GM12878 (cell line): Measurements from ENCODE around the gene CAMKK1. TPM values are rescaled to one million over a fixed set of nuclear protein-coding genes. Genes with fewer than 3 reads are reported as not detected.

Source experiments
- BMI1 ChIP-seq: fragments of 450-650 bp; IDR thresholded peaks from 2 replicates; pipeline ENCODE4 v1.6.1; 2016; ENCODE audit warnings: mild to moderate bottlenecking, moderate library complexity, borderline replicate concordance
- CEBPB ChIP-seq, 2 experiments: fragments of 150-350 bp in 1 of 2; IDR thresholded peaks; 2 replicates each; pipeline ENCODE4 v1.6.1; 2012 to 2014; ENCODE audit warnings: low read depth in 2 of 2, low read length in 2 of 2, borderline replicate concordance in 1 of 2, inconsistent platforms in 1 of 2
- CEBPZ ChIP-seq: fragments of 150-350 bp; IDR thresholded peaks from 2 replicates; pipeline ENCODE4 v1.6.1; 2016; ENCODE audit warnings: low read depth, low read length
- CREM ChIP-seq: IDR thresholded peaks from 2 replicates; pipeline ENCODE4 v1.6.1; 2014; ENCODE audit warnings: antibody characterized with exemption, low read depth
- CTCF ChIP-seq, 3 experiments: IDR thresholded peaks in 2 of 3; conservative IDR thresholded peaks in 1 of 3; 2 replicates each; pipeline ENCODE4 v1.5.1; 2011; ENCODE audit warnings: low read depth in 3 of 3, low read length in 3 of 3, mild to moderate bottlenecking in 3 of 3, control low read depth in 2 of 3, moderate library complexity in 2 of 3, inconsistent platforms in 1 of 3, mixed read lengths in 1 of 3; ENCODE audit not compliant: control insufficient read depth in 2 of 3, insufficient read depth in 1 of 3; ENCODE audit errors: extremely low read depth in 1 of 3
- DPF2 ChIP-seq: fragments of 450-650 bp; IDR thresholded peaks from 2 replicates; pipeline ENCODE4 v1.6.1; 2017; ENCODE audit warnings: mild to moderate bottlenecking
- JUNB ChIP-seq: IDR thresholded peaks from 2 replicates; pipeline ENCODE4 v1.6.1; 2016; ENCODE audit warnings: antibody characterized with exemption, mild to moderate bottlenecking
- KDM1A ChIP-seq: fragments of 200-600 bp; sonication (generic); IDR thresholded peaks from 2 replicates; pipeline ENCODE4 v1.6.1; 2016; ENCODE audit warnings: borderline replicate concordance
- LARP7 ChIP-seq: fragments of 450-650 bp; IDR thresholded peaks from 2 replicates; pipeline ENCODE4 v1.6.1; 2017; ENCODE audit warnings: mild to moderate bottlenecking
- MLLT1 ChIP-seq: fragments of 450-650 bp; IDR thresholded peaks from 2 replicates; pipeline ENCODE4 v1.6.1; 2016; ENCODE audit warnings: mild to moderate bottlenecking
- PML ChIP-seq: IDR thresholded peaks from 2 replicates; pipeline ENCODE4 v1.6.1; 2012; ENCODE audit warnings: low read length, inconsistent platforms
- RAD51 ChIP-seq: fragments of 450-650 bp; IDR thresholded peaks from 2 replicates; pipeline ENCODE4 v1.6.1; 2016; ENCODE audit warnings: moderate library complexity, mild to moderate bottlenecking, inconsistent platforms
- TBL1XR1 ChIP-seq: IDR thresholded peaks from 2 replicates; pipeline ENCODE4 v1.6.1; 2012; ENCODE audit warnings: low read depth, low read length, improper control_type of control experiment
- TCF12 ChIP-seq: IDR thresholded peaks from 2 replicates; pipeline ENCODE4 v1.6.1; 2011; ENCODE audit warnings: low read depth, mild to moderate bottlenecking, low read length
- USF1 ChIP-seq: IDR thresholded peaks from 2 replicates; pipeline ENCODE4 v1.6.1; 2011; ENCODE audit warnings: borderline replicate concordance, low read depth, mild to moderate bottlenecking, moderate library complexity, mixed read lengths, low read length; ENCODE audit not compliant: insufficient read depth; ENCODE audit errors: extremely low read length
- ZBTB33 ChIP-seq: fragments of 450-650 bp; IDR thresholded peaks from 2 replicates; pipeline ENCODE4 v1.6.1; 2017; ENCODE audit warnings: mild to moderate bottlenecking
- ZBTB4 ChIP-seq: fragments of 450-650 bp; formaldehyde crosslinking; IDR thresholded peaks from 2 replicates; pipeline ENCODE4 v1.4.0; 2022; ENCODE audit warnings: mild to moderate bottlenecking, moderate library complexity
- polyA plus RNA-seq, 11 experiments: library from polyadenylated mRNA; depleted of rRNA in 4 of 11; unstranded in 6 of 11; stranded (reverse) in 5 of 11; fragments of >200 nt; fragmentation: Nextera tagmentation in 4 of 11; fragmentation: Illumina TruSeq in 1 of 11; extraction: Ambion mirVana in 4 of 11; extraction: Trizol in 1 of 11; gene quantifications; 1 replicate in 1 of 11; 2 replicates in 10 of 11; pipeline versions ENCODE4 v1.2.1 to v1.2.3, GENCODE V29; 2011 to 2016; ENCODE audit warnings: inconsistent platforms in 2 of 11, missing spikeins in 2 of 11, low read depth in 1 of 11
- total RNA-seq, 4 experiments: library from RNA; depleted of rRNA in 3 of 4; stranded (reverse); fragments of >200 nt in 3 of 4; fragmentation: Illumina TruSeq in 1 of 4; extraction: Trizol in 1 of 4; gene quantifications; 2 replicates each; pipeline versions ENCODE4 v1.2.1 to v1.2.3, GENCODE V29; 2013 to 2021

The CAMKK1 gene
- total and polyA plus RNA-seq, 10 of the 15 experiments (the other 5 are each of a cell fraction or from before 2014, with no cell fraction given), result 0.06 to 0.84 (median 0.37) TPM

GRCh38 chr17:3905017-3905520, 12.2 kb upstream of the CAMKK1 start (continued):
- TF ChIP-seq ZBTB4 (CRISPR knock-in tag) (no peak), TCF12 (peak; percentile 90), BMI1 (no peak), DPF2 (0 out of 2 replicates have a peak, but pooled peaks have one; percentile 9), CTCF (IDR thresholded peaks at IDR 0.05 in 2 of 3, conservative IDR thresholded peaks at IDR 0.05 in 1 of 3; ENCODE audit: control insufficient read depth in 2 of 3, extremely low read depth in 1 of 3, insufficient read depth in 1 of 3, low read depth in 3 of 3, low read length in 3 of 3) (no peak), ZBTB33 (no peak), CREM (no peak), PML (no peak), CEBPB (IDR thresholded peaks at IDR 0.05; ENCODE audit: borderline replicate concordance in 1 of 2, low read depth in 2 of 2, low read length in 2 of 2) (no peak), USF1 (no peak), LARP7 (peak; percentile 24; the same call in 1 of the 2 replicates), RAD51 (no peak), CEBPZ (no peak), JUNB (no peak), KDM1A (no peak), TBL1XR1 (no peak), MLLT1 (0 out of 2 replicates have a peak, but pooled peaks have one; percentile 38)
